PC-3 (cell line): ENCODE results near the gene SYT15.

Experiments used
- CTCF ChIP-seq: fragments of 300-600 bp; sonication (generic); conservative IDR thresholded peaks from 2 replicates; pipeline ENCODE4 v1.5.1; 2017; ENCODE audit warnings: antibody characterized with exemption, low read depth, mild to moderate bottlenecking, low read length
- EZH2 ChIP-seq: fragments of 300-600 bp; sonication (generic); IDR thresholded peaks from one replicate; pipeline ENCODE4 v1.6.1; 2017; ENCODE audit warnings: antibody characterized with exemption, mild to moderate bottlenecking, low read length; ENCODE audit not compliant: unreplicated experiment
- EZH2phosphoT487 ChIP-seq: fragments of 300-600 bp; sonication (generic); IDR thresholded peaks from 2 replicates; pipeline ENCODE4 v1.6.1; 2018; ENCODE audit warnings: mild to moderate bottlenecking, antibody characterized with exemption, low read length, borderline replicate concordance

GRCh38 chr10:46559231-46559671, 19.7 kb upstream of the SYT15 start:
- no peak for TF ChIP-seq CTCF
- TF ChIP-seq EZH2 = no peak
- TF ChIP-seq EZH2phosphoT487 = no peak
